Measurements from ENCODE around the gene ADCY6. TPM values are rescaled to one million over a fixed set of nuclear protein-coding genes. Genes with fewer than 3 reads are reported as not detected.

The ADCY6 gene
- total and polyA plus RNA-seq, 2 donors, result 23.9 to 30.2 TPM

DNA sequence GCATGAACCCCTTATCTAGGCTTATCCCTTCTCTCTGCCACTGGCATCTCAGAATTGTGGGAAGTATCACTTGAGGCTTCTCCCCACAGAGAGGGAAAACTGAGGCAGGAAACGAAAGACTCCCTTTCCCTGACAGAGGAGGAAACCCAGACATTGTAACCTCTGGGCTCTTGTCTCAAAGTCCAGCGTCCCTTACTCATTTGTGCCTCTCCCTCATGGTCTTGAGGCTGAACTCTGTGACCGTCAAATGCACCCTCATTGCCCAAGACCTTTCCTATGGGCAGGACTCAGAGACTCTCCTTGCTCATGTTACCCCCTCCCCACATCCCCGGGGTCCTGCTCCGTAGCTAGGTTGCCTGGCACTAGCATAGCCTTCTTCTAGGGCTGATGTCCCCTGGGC, 33.2 kb upstream of the ADCY6 start:
- WGBS, result 94% methylated on average over 5 of the region's 5 CpGs
- no peak overlapping the region for H3K4me3 ChIP-seq (ENCODE audit: low read depth, low read length)
- H3K4me1 ChIP-seq (ENCODE audit: insufficient read depth), result no peaks in the 10 kb centered on the region
- H3K36me3 ChIP-seq (ENCODE audit: insufficient read depth), result peaks cover 2% of the 10 kb centered on the region
- DNase-seq (ENCODE audit: extremely low spot score), result no peak
- no peak overlapping the region for H3K27ac ChIP-seq (ENCODE audit: low read depth)

DNA sequence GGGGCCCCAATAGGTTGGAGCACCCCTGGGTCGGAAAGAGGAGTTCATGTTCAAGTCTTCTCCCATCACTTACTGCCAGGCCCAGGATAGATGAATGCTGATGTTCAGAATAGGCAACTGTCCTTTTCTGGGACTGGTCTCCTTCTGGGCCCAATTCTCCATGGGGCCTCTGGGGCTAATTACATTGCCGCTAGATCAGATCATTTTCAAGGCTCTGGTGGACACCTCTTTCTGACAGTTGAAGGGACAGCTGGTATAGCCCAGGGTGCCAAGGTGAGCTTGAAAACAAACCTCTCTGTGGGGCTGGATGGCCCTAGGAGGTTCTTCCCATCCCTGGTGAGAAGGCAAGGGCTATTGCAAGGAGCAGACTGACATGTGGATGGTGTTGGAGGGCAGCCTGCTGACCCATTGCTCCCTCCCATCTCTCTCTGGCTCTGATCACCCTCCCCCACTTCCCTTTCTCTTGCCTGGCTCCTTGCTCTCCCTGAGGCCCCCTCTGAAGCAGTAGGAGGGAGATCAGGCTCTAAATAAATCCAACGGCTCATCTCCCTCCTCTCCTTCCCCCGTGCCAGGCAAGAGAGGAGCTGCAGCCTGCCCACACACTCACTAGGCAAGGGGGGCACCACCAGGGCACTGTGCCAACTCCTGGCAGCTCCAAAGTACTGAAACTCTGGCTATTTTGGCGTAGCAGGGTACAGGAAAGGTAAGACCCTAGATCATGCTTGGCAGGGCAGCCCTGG, 31.3 kb upstream of the ADCY6 start:
- 65% methylated on average over 5 of the region's 5 CpGs for WGBS

DNA sequence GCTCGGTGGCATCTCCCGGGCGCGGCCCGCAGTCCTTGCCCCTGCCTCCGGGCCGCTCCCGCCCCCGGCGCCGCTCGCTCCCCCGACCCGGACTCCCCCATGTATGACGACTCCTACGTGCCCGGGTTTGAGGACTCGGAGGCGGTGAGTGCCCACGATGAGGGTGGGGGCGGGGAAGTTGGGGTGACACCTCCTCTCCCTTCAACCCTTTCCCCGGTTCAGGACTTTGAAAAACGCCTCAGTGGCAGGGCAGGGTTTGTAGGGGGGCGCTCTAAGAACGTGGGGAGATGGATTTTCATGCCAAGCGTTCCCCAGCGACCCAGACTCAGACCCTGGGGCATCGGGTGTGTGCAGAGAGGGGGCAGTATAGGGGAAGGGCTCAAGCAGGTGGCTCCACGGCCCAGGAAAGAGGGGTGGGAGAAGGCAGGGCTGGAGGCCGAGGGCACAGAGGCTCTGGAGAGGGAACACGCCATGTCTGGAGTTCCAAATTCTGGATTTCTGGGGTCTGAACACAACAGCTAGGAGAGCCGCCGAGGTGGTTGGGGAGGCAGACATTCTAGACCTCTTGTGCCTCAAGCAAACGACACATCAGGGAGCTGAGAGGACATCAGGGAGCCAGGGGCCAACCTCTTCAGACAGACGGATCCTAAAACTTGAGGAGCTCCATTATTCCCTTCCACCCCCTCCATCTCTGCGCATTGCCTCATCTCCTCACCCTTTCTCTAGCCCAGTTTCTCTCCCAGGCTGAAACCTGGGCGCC, 30.1 kb upstream of the ADCY6 start:
- no peaks in the 10 kb centered on the region for H3K36me3 ChIP-seq (ENCODE audit: insufficient read depth)
- no peaks in the 10 kb centered on the region for H3K4me1 ChIP-seq (ENCODE audit: insufficient read depth)
- peak overlapping the region; percentile 71 for H3K4me3 ChIP-seq (ENCODE audit: low read depth, low read length)
- H3K27ac ChIP-seq (ENCODE audit: low read depth), result no peak overlapping the region
- DNase-seq (ENCODE audit: extremely low spot score), result no peak
- WGBS, result 17% methylated on average over 37 of the region's 37 CpGs

More for the DNA sequence above, 31.3 kb upstream of the ADCY6 start:
- Histone ChIP-seq H3K27ac (ENCODE audit: low read depth) (no peak overlapping the region), H3K4me3 (ENCODE audit: low read depth, low read length) (no peak overlapping the region), H3K4me1 (ENCODE audit: insufficient read depth) (no peaks in the 10 kb centered on the region), H3K36me3 (ENCODE audit: insufficient read depth) (no peaks in the 10 kb centered on the region)
- no peak for DNase-seq (ENCODE audit: extremely low spot score)

DNA sequence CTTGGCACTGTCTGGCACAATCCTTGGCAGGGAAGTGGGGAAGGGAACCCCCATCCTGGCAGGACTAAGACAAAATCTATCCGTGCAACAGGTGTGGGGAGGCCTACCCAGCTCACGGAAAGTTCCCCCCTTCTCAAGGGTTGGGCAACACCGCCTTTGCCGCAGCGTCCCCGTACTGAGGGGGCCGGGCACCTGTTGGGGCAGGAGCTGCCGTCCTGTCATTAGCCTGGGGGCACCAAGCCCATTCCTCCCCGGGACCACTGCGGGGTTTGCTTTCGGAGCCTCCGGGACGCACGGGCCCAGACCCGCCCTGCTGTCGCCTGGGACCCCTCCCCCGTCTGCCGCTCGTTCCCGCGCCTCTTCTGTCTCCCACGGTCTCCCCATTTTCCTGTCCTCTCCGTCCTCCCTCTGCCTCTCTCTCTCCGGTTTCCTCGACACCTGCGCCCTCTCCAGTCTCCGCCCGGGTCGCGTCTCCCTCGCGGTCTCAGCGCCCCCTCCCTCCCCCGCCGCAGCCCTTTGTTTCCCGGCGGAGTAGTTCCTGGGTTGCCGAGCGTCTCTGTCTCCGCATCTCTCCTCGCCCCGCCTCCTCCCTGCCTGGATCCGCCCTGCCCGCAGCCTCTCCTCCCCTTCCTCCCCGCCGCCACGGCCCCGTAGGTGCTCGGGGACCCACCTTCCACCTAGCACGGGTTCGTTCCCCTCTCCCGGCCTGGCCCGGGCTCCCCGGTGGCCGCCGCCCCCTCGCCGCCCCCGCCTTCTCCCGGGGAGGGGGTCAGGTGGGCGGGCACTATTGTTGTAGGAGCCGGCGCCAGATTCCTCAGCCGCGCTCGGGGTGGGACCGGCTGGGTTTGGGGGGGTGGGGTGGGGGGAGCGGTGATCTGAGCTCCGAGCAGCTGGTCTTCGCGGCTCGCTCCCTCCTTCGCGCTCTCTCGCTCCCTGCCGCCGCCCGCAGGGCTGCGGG, 29.3 kb upstream of the ADCY6 start, which contains the start of gene CACNB3:
Gene CACNB3 (plus strand): TSS at position 624 of the 958 bp plus-strand sequence. CDS start 434 bp downstream, outside the sequence.
- Histone ChIP-seq H3K27ac (ENCODE audit: low read depth) (no peak within 1 kb of the TSS), H3K4me1 (ENCODE audit: insufficient read depth) (no peaks in the 10 kb centered on the region), H3K36me3 (ENCODE audit: insufficient read depth) (no peaks in the 10 kb centered on the region), H3K4me3 (ENCODE audit: low read depth, low read length) (peak within 1 kb of the TSS; percentile 71)
- no peak for DNase-seq (ENCODE audit: extremely low spot score)
- WGBS, result under 1% methylated on average over 79 of the region's 79 CpGs

DNA sequence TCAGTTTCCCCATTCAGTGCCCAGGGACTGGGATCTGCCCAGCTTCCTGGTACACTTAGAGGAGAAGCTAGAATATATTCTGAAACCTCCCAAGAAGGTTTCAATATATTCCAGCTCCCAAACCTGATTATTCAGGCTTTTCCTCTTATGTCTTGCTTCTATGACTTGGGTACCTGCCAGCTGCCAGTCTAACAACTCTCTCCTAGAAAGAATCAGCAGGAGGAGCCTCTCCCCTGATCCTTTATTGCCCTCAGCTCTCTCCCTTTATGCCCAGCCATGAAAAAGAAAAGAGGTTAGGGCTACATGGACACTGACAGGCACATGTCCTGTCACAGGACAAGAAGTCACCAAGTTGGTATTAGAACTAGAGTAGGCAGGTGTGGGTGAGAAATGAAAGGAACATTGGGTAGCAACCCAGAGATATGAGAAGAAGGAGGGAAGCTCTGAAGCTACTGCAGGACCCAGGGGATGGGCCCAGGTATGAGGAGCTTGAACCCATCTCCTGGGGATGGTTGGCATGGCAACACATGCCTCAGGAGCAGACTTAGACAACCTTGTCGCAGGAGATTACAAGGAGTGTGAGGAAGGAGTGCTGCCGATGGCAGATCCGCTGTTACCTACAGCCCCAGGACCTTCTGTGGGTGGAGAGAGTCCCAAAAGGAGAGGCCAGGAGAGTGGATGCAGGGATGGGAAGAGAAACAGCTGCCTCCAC, 27.4 kb upstream of the ADCY6 start:
- Histone ChIP-seq H3K4me3 (ENCODE audit: low read depth, low read length) (no peak overlapping the region), H3K27ac (ENCODE audit: low read depth) (no peak overlapping the region), H3K36me3 (ENCODE audit: insufficient read depth) (no peaks in the 10 kb centered on the region), H3K4me1 (ENCODE audit: insufficient read depth) (no peaks in the 10 kb centered on the region)
- 83% methylated on average over 3 of the region's 3 CpGs for WGBS
- no peak for DNase-seq (ENCODE audit: extremely low spot score)

DNA sequence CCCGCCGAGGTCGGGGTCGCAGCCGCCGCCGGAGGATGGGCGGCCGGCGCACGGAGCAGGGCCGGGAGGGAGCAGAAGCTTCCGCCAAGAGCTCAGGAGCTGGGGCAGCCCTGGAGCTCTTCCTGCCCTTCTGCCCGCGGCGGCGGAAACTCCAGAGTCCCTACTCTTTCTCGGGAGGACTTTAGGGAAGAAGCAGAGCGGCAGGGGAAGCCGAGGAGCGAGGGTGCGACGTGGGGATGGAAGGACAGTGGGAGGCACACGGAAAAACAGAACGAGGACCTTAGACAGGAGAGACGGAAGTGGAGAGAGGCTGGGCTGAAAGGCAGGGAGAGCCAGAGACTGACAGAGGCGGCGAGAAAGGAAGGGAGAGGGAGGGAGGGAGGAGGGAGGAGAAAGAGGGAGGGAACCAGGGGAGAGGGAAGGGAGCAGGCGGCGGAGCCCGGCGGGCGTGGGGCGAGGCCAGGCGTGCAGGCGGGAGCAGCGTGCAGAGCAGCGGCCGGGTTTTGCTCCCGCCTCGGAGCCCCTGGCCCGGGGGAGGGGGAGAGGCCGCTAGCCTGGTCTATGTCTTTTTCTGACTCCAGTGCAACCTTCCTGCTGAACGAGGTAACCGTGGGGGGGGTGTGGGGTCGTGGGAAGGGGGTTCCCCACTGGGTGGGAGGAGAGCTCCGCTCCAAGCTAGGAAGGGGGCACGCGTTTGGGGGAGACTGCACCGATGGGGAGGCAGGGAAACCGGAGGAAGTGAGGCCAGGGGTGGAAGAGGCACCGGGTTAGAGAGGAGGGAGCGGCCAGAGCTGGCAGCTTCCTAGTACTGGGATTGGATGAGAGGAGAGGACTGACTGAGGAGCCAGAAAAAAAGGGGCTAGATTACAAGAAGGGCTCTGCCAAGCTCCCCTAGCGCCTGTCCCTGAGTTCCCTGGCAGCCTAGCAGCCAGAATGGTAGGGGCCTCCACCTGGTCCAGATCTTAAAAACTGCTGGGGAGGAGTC, 26.5 kb upstream of the ADCY6 start:
- H3K27ac ChIP-seq (ENCODE audit: low read depth), result peak overlapping the region; percentile 82
- WGBS, result under 1% methylated on average over 54 of the region's 54 CpGs
- H3K36me3 ChIP-seq (ENCODE audit: insufficient read depth), result no peaks in the 10 kb centered on the region
- H3K4me1 ChIP-seq (ENCODE audit: insufficient read depth), result no peaks in the 10 kb centered on the region
- peak; percentile 86 for DNase-seq (ENCODE audit: extremely low spot score)
- H3K4me3 ChIP-seq (ENCODE audit: low read depth, low read length), result peak overlapping the region; percentile 60

DNA sequence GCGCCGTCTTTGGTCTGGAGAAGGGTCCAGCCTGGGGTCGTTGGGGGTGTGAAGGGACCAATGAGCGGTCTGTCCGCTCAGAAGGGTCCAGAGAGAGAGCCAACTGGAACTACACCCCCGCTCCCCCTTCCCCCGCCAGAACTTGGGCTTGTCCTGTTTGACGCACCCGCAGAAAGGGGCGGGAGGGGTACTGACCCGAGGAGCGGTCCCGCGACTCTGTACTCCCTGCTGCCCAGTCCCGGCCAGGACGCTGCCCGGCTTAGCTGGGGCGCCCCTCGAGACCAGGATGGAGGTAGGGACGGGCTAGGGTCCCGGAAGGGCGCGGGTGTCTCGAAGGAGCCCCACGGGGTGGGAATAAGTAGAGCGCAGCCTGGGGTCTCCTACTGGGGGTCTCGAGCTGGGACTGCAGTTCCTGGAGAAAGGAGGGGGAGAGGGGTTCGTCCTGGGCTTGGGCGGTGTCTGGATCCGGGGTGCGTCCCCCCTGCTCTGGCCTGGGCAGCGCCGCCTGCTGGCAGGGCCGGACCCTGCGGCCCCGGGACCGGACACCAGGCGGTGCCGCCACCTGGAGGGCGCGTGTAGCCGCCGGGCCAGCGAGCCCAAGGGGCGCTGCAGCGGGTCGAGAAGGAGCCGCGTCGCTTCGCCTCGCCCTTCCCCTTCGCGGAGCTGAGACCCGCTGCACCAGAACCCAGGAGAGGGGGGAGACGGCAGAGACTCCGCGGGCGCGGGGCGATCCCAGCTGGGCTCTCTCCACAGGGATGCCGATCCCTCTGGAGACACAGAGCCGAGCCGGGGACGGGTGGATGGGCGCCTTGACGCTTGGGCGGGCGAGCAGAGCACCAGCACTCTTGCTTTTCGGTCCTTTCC, 25.6 kb upstream of the ADCY6 start:
- DNase-seq (ENCODE audit: extremely low spot score), result no peak
- Histone ChIP-seq H3K4me1 (ENCODE audit: insufficient read depth) (no peaks in the 10 kb centered on the region), H3K36me3 (ENCODE audit: insufficient read depth) (no peaks in the 10 kb centered on the region), H3K4me3 (ENCODE audit: low read depth, low read length) (peak overlapping the region; percentile 60), H3K27ac (ENCODE audit: low read depth) (peak overlapping the region; percentile 82)
- WGBS, result under 1% methylated on average over 69 of the region's 70 CpGs

DNA sequence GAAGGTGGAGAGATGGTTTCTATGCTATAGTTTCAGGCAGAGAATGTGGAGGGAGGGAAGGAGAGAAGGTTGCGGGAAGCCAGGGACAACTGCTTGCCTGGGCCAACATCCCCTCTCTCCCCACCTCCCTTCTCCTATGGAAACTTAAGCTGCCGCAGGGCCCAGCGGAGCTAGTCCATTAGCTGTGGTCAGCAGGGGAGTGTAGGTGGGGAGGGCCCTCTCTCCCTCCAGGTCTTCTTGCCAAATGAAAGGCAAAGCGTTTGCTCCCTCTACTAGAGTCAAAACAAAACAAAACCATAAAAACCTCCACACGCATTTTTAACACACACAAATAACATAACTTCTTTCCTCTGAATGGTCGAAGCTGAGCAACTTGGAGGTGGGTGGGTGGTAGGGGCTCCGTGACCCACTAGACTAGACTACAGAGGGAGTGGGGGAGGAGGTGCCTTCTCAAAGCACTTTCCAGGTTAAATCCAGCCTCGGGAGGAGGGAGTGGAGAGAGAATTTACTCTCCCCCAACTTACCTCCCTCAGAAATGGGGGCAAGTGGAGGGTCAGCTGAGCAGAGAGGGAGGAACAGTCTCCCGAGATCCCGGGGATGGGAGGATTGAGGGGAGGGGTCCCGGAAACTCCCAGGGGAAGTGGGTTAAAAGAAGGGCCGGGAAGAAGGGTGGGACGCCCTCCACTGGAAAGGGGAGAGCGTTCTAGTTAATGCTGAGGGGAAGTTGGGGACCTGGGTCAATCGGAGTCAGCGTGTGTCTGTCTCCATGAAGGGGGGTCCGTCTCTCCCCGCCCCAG, 24.8 kb upstream of the ADCY6 start:
- WGBS, result 22% methylated on average over 18 of the region's 18 CpGs
- H3K4me1 ChIP-seq (ENCODE audit: insufficient read depth), result no peaks in the 10 kb centered on the region
- H3K27ac ChIP-seq (ENCODE audit: low read depth), result peak overlapping the region; percentile 35
- no peak for DNase-seq (ENCODE audit: extremely low spot score)
- peak overlapping the region; percentile 60 for H3K4me3 ChIP-seq (ENCODE audit: low read depth, low read length)
- H3K36me3 ChIP-seq (ENCODE audit: insufficient read depth), result no peaks in the 10 kb centered on the region

DNA sequence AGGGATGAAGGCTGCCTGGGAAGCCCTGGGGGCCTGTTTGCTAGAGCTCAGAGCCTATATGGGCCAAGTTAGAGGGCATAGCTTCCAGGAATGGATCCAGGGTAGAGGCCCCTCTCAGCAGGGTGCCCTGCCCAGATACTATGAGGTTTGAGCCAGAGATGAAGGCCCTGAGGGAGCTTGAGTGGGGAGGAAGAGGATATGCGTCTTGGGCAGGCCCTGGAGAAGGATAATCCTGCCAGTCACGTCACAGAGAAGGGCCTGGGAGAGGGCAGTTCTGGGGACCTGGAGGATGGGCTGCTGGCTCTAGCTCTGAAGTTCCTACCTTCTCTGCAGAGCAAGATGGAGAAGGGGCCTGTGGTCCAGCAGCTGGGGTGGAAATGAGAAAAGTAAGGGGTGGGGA, 23.5 kb upstream of the ADCY6 start:
- H3K4me1 ChIP-seq (ENCODE audit: insufficient read depth), result no peaks in the 10 kb centered on the region
- H3K27ac ChIP-seq (ENCODE audit: low read depth), result no peak overlapping the region
- no peak overlapping the region for H3K4me3 ChIP-seq (ENCODE audit: low read depth, low read length)
- no peaks in the 10 kb centered on the region for H3K36me3 ChIP-seq (ENCODE audit: insufficient read depth)
- WGBS, result 54% methylated on average over 2 of the region's 2 CpGs
- DNase-seq (ENCODE audit: extremely low spot score), result no peak

DNA sequence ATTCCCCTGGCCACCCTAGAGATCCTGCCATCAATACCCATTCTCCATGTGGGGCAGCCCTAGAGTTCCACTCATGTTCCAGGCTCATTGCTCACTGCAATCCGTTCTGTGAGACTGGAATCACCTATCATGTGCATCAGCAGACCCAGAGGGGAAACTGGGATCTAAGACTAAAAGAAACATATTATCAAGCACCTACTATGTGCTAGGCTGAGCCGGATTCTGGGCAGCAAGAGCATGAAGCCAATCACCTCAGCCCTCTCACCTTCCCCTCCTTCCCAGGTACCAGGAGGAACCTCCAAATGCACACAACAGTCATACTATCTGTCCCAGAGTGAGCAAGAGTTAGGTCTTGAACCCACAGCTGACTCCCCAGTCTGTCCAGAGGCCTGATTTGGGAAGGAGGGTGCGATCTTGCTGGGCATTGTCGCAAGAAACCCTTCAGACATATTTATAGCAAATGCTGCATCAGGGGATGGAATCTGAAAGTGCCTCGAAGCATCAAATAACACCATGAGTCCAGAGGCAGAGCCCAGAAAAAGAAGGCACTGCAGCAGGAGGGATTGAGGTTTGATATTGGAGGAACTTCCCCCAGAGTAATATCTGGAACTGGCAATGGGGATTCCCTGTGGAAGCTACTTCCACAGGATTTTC, 22.7 kb upstream of the ADCY6 start:
- Histone ChIP-seq H3K4me1 (ENCODE audit: insufficient read depth) (no peaks in the 10 kb centered on the region), H3K36me3 (ENCODE audit: insufficient read depth) (no peaks in the 10 kb centered on the region), H3K27ac (ENCODE audit: low read depth) (peak overlapping the region; percentile 11), H3K4me3 (ENCODE audit: low read depth, low read length) (no peak overlapping the region)
- 66% methylated on average over 5 of the region's 5 CpGs for WGBS
- DNase-seq (ENCODE audit: extremely low spot score), result no peak

Measured in urinary bladder (tissue), 4 donors.